ENCODE data around the gene EML4. TPM values are rescaled to one million over a fixed set of nuclear protein-coding genes. Genes with fewer than 3 reads are reported as not detected.

Gene EML4
- total RNA-seq, 4 donors from 2014 or later = 11.6 to 29.8 (median 22.4) TPM

- no peaks in the 10 kb centered on the region for H3K9me3 ChIP-seq
- no peaks in the 10 kb centered on the region for H3K27me3 ChIP-seq
- peak overlapping the region; percentile 70 to 89 (median 82) for H3K27ac ChIP-seq
- DNase-seq = no peak
- H3K4me1 ChIP-seq = peaks cover 16 to 64% (median 35%) of the 10 kb centered on the region in 3 donors
- H3K36me3 ChIP-seq = no peaks in the 10 kb centered on the region
- TF ChIP-seq CTCF (IDR thresholded peaks at IDR 0.05) (no peak), POLR2A (IDR thresholded peaks at IDR 0.05) (no peak)
- WGBS, 2 donors = 6 to 11% methylated on average over 13 of the region's 13 CpGs
- intact Hi-C loops (cut with DNase I) = no loop called here
- H3K4me3 ChIP-seq = peak overlapping the region; percentile 8 to 46 (median 28)
Observed at GRCh38 chr2:42141687-42142546, 27.2 kb upstream of the EML4 start.

GRCh38 chr2:42142547-42143184 lies 26.5 kb upstream of the EML4 start:
- 55 to 65% methylated on average over 9 of the region's 9 CpGs for WGBS, 2 donors
- no peak for DNase-seq

GRCh38 chr2:42147641-42148274 lies 21.4 kb upstream of the EML4 start:
- Histone ChIP-seq H3K9me3 (no peaks in the 10 kb centered on the region), H3K27me3 (no peaks in the 10 kb centered on the region), H3K4me1 (peaks cover 8 to 23% (median 14%) of the 10 kb centered on the region in 3 donors), H3K4me3 (no peak overlapping the region), H3K36me3 (no peaks in the 10 kb centered on the region), H3K27ac (peak overlapping the region in 3 of 4 donors; percentile 40 to 45 (median 41))
- 61 to 80% methylated on average over 4 to 5 of the region's 5 CpGs for WGBS, 2 donors
- intact Hi-C loops (cut with DNase I) = no loop called here
- no peak for DNase-seq
- TF ChIP-seq CTCF (IDR thresholded peaks at IDR 0.05) (no peak), POLR2A (IDR thresholded peaks at IDR 0.05) (no peak)

More at GRCh38 chr2:42142547-42143184, 26.5 kb upstream of the EML4 start:
- Histone ChIP-seq H3K9me3 (no peaks in the 10 kb centered on the region), H3K36me3 (no peaks in the 10 kb centered on the region), H3K4me1 (peaks cover 19 to 62% (median 38%) of the 10 kb centered on the region in 3 donors), H3K27me3 (no peaks in the 10 kb centered on the region), H3K4me3 (no peak overlapping the region), H3K27ac (peak overlapping the region; percentile 70 to 89 (median 82))
- TF ChIP-seq CTCF (IDR thresholded peaks at IDR 0.05) (no peak), POLR2A (IDR thresholded peaks at IDR 0.05) (no peak)
- intact Hi-C loops (cut with DNase I) = no loop called here

- no peak for DNase-seq
- TF ChIP-seq CTCF (IDR thresholded peaks at IDR 0.05) = no peak
- TF ChIP-seq POLR2A (IDR thresholded peaks at IDR 0.05) = no peak
- intact Hi-C loops (cut with DNase I) = no loop called here
- peaks cover 7 to 17% (median 12%) of the 10 kb centered on the region in 3 donors for H3K4me1 ChIP-seq
- H3K9me3 ChIP-seq = no peaks in the 10 kb centered on the region
- H3K36me3 ChIP-seq = no peaks in the 10 kb centered on the region
- no peak overlapping the region for H3K27ac ChIP-seq
- no peaks in the 10 kb centered on the region for H3K27me3 ChIP-seq
- H3K4me3 ChIP-seq = no peak overlapping the region
Observed at GRCh38 chr2:42150159-42150558, 19.0 kb upstream of the EML4 start.
